K562 (cell line): Measurements from ENCODE around the gene C19orf85. TPM values are rescaled to one million over a fixed set of nuclear protein-coding genes. Genes with fewer than 3 reads are reported as not detected.

Experiments used
- JUND ChIP-seq, 2 experiments: IDR thresholded peaks; 2 replicates in 1 of 2; 3 replicates in 1 of 2; pipeline ENCODE4 v1.6.1; 2011; ENCODE audit warnings: borderline replicate concordance in 2 of 2, low read depth in 2 of 2, low read length in 2 of 2, improper control_type of control experiment in 1 of 2, missing biosample characterization in 1 of 2, missing genetic modification characterization in 1 of 2, missing genetic modification reagents in 1 of 2
- RFX7 ChIP-seq: fragments of 250-450 bp; sonication (Bioruptor Pico); IDR thresholded peaks from 2 replicates; pipeline ENCODE4 v1.5.1; 2021; ENCODE audit warnings: mild to moderate bottlenecking
- SAFB ChIP-seq: fragments of 200-400 bp; formaldehyde crosslinking; IDR thresholded peaks from 2 replicates; pipeline ENCODE4 v1.6.1; 2017; ENCODE audit warnings: low read depth, low read length, borderline replicate concordance
- SMAD2 ChIP-seq: fragments of 150-350 bp; IDR thresholded peaks from 2 replicates; pipeline ENCODE4 v1.6.1; 2014; ENCODE audit warnings: low read depth, mild to moderate bottlenecking, low read length
- ZNF444 ChIP-seq: fragments of 250-450 bp; sonication (Bioruptor Pico); IDR thresholded peaks from 2 replicates; pipeline ENCODE4 v1.4.0; 2020; ENCODE audit warnings: mild to moderate bottlenecking, moderate library complexity
- polyA plus RNA-seq, 8 experiments: library from polyadenylated mRNA; depleted of rRNA in 4 of 8; stranded (reverse) in 5 of 8; unstranded in 3 of 8; fragments of >200 nt; fragmentation: Nextera tagmentation in 2 of 8; fragmentation: Illumina TruSeq in 1 of 8; extraction: Ambion mirVana in 2 of 8; extraction: Trizol in 1 of 8; gene quantifications; 2 replicates each; pipeline versions ENCODE4 v1.2.1 to v1.2.3, GENCODE V29; 2011 to 2014; ENCODE audit warnings: inconsistent platforms in 1 of 8, missing spikeins in 1 of 8
- total RNA-seq, 7 experiments: library from RNA; depleted of rRNA in 6 of 7; stranded (reverse); fragments of >200 nt in 6 of 7; fragmentation: Illumina TruSeq in 2 of 7; extraction: Trizol in 2 of 7; gene quantifications; 2 replicates each; pipeline versions ENCODE4 v1.2.1 to v1.2.3, GENCODE V29; 2011 to 2021; ENCODE audit warnings: low replicate concordance in 1 of 7
- TF ChIP-seq, protein P1 (sequence below): fragments of 250-450 bp; sonication (Bioruptor Pico); IDR thresholded peaks from 2 replicates; pipeline ENCODE4 v1.8.0; 2021; ENCODE audit warnings: borderline replicate concordance, mild to moderate bottlenecking, moderate library complexity; ENCODE audit not compliant: poor library complexity, severe bottlenecking
- TF ChIP-seq, protein P2 (sequence below): fragments of 250-450 bp; sonication (Bioruptor Pico); IDR thresholded peaks from 2 replicates; pipeline ENCODE4 v1.5.0; 2021; ENCODE audit warnings: mild to moderate bottlenecking, moderate library complexity
- TF ChIP-seq, protein P3 (sequence below), 2 experiments: IDR thresholded peaks in 1 of 2; conservative IDR thresholded peaks in 1 of 2; 2 replicates each; pipeline ENCODE4 v1.6.1; 2016; ENCODE audit warnings: low read depth in 2 of 2, mild to moderate bottlenecking in 1 of 2, missing compliant biosample characterization in 1 of 2, missing genetic modification characterization in 1 of 2, moderate library complexity in 1 of 2
- TF ChIP-seq, protein P4 (sequence below): fragments of 250-450 bp; sonication (Bioruptor Pico); IDR thresholded peaks from 2 replicates; pipeline ENCODE4 v1.8.0; 2021; ENCODE audit warnings: moderate library complexity, mild to moderate bottlenecking, inconsistent platforms
- TF ChIP-seq, protein P5 (sequence below), 2 experiments: fragments of 450-650 bp; IDR thresholded peaks; 2 replicates each; pipeline ENCODE4 v1.6.1; 2016; ENCODE audit warnings: mild to moderate bottlenecking in 2 of 2, borderline replicate concordance in 1 of 2, low read depth in 1 of 2, moderate library complexity in 1 of 2

The C19orf85 gene
- total and polyA plus RNA-seq, 9 of the 15 experiments (the other 6 are each of a cell fraction or from before 2014, with no cell fraction given): not detected

DNA sequence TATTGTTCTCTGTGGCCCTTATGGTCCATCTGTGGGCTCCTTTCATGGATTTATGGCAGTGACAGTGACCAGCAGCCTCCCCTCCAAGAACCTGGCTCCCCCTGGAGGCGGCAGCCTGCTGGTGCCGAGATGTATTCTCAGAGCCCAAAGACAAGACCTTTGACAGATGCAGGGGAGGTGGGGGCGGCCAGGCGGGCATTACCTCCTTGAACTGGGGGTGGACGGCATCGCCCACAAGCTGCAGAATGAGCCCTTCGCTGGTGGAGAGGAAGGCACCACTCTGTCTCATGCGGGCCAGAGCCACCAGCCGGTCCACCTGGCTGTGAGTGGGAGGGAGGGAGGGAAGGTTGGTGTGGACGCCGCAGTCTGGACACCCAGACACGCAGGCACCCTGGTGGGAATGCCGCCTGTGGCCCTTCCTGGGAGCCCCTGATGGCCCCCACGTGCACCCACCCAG lies 9.7 kb downstream of the C19orf85 start (continued):
- TF ChIP-seq, protein P1, sequence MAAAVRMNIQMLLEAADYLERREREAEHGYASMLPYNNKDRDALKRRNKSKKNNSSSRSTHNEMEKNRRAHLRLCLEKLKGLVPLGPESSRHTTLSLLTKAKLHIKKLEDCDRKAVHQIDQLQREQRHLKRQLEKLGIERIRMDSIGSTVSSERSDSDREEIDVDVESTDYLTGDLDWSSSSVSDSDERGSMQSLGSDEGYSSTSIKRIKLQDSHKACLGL (CRISPR knock-in tag): no peak
- TF ChIP-seq JUND (IDR thresholded peaks at IDR 0.05; ENCODE audit: borderline replicate concordance, low read depth, low read length) (0 out of 2 replicates have a peak, but pooled peaks have one; percentile 13), JUND (tag; IDR thresholded peaks at IDR 0.05; ENCODE audit: borderline replicate concordance, low read depth, low read length) (no peak), SAFB (no peak), RFX7 (CRISPR knock-in tag) (no peak), ZNF444 (CRISPR knock-in tag) (no peak), SMAD2 (no peak)
- TF ChIP-seq, protein P2, sequence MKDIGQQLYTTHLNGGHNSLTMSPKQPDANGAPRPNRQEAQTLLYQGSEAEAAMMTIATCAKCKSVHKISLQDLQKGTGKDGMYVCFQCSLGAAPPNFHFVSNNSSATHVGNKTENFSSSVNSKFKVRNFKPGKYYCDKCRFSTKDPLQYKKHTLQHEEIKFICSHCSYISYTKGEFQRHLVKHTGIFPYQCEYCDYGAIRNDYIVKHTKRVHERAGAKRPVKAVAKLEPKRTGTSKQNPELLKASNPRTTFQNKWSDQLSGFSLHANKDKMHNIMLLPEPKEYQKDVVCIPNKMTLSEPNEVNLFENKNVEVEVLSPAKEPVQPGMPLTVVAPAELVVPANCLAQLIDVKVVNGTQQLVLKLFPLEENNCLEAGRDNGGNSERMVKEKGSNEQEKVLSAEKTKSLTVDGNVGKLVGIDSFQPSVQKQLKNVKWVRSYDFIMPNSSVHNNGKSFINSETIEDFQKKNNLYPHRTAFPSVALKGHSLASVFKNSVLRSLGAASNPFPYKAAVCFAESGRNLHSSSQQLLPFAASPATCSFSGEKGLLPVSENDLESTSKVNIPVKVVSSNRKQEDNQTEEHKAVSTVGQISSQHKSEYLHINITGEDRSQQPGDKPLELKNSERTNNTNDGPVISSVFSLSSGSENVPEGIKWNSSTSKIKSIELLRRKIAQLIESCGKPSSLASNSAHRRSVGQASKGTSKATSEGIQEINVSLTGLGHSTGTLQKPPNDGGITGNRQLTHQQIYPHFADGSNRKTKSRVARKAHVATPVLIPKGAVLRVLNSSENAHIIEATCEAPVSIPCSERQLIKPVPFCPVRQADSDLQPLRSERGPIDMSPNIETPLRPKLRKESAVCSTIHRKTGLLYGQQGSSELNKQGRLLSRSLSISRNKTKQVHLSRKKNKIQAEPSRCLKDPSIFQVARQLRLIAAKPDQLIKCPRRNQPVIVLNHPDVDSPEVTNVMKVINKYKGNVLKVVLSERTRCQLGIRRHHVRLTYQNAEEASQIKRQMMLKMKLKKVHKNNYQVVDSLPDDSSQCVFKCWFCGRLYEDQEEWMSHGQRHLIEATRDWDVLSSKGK (CRISPR knock-in tag): no peak
- TF ChIP-seq, protein P3, sequence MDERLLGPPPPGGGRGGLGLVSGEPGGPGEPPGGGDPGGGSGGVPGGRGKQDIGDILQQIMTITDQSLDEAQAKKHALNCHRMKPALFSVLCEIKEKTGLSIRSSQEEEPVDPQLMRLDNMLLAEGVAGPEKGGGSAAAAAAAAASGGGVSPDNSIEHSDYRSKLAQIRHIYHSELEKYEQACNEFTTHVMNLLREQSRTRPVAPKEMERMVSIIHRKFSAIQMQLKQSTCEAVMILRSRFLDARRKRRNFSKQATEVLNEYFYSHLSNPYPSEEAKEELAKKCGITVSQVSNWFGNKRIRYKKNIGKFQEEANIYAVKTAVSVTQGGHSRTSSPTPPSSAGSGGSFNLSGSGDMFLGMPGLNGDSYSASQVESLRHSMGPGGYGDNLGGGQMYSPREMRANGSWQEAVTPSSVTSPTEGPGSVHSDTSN (CRISPR knock-in tag; IDR thresholded peaks at IDR 0.05; ENCODE audit: low read depth): no peak
- TF ChIP-seq, protein P3 (tag; conservative IDR thresholded peaks at IDR 0.05; ENCODE audit: low read depth): peak; percentile 56
- TF ChIP-seq, protein P4, sequence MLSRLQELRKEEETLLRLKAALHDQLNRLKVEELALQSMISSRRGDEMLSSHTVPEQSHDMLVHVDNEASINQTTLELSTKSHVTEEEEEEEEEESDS: no peak
- TF ChIP-seq, protein P5, sequence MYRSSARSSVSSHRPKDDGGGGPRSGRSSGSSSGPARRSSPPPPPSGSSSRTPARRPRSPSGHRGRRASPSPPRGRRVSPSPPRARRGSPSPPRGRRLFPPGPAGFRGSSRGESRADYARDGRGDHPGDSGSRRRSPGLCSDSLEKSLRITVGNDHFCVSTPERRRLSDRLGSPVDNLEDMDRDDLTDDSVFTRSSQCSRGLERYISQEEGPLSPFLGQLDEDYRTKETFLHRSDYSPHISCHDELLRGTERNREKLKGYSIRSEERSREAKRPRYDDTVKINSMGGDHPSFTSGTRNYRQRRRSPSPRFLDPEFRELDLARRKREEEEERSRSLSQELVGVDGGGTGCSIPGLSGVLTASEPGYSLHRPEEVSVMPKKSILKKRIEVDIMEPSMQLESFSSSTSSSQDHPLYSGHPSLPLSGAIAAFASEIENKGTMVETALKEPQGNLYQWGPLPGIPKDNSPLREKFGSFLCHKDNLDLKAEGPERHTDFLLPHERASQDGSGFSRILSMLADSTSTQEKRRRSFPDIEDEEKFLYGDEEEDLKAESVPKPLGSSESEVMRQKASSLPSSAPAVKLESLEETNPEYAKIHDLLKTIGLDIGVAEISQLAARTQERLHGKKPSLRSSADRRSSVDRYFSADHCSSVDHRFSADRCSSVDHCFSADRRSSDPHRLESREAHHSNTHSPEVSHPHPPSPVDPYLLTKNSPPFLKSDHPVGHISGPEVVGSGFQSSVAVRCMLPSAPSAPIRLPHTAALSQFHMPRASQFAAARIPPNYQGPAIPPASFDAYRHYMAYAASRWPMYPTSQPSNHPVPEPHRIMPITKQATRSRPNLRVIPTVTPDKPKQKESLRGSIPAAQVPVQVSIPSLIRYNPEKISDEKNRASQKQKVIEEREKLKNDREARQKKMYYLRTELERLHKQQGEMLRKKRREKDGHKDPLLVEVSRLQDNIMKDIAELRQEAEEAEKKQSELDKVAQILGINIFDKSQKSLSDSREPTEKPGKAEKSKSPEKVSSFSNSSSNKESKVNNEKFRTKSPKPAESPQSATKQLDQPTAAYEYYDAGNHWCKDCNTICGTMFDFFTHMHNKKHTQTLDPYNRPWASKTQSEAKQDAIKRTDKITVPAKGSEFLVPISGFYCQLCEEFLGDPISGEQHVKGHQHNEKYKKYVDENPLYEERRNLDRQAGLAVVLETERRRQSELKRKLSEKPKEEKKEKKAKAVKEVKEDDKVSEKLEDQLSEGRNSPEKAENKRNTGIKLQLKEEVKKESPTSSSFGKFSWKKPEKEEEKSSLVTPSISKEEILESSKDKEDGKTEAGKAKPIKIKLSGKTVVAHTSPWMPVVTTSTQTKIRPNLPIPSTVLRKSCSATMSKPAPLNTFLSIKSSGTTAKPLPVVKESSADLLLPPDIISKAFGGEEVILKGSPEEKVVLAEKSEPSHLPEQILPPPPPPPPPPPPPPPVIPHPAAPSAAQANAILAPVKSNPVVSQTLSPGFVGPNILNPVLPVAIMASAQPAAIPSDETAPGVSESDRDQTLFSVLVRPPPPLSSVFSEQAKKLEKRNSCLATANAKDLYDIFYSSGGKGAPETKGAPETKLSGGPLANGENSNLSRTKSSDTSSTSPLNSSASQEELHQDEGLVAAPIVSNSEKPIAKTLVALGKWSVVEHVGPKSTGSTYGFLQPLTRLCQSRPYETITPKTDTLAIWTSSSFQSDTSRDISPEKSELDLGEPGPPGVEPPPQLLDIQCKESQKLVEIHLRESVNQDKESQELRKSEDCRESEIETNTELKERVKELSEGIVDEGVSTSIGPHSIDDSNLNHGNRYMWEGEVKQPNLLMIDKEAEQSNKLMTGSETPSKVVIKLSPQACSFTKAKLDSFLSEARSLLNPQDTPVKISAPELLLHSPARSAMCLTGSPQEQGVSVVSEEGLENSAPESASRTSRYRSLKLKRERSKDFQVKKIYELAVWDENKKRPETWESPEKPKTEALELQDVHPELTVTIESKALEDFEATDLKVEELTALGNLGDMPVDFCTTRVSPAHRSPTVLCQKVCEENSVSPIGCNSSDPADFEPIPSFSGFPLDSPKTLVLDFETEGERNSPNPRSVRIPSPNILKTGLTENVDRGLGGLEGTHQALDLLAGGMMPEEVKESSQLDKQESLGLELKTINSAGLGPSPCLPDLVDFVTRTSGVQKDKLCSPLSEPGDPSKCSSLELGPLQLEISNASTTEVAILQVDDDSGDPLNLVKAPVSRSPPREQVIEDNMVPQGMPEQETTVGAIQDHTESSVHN (IDR thresholded peaks at IDR 0.05; ENCODE audit: borderline replicate concordance in 1 of 2, low read depth in 1 of 2): no peak
